PC-9 (cell line): ENCODE results near the gene CXCL1. TPM values are rescaled to one million over a fixed set of nuclear protein-coding genes. Genes with fewer than 3 reads are reported as not detected.

ENCODE experiments used
- BruUV-seq: library from RNA; stranded (reverse); fragments of 400-500 nt; replicated peaks from 2 replicates; lab custom pipeline; 2021; lab: Mats Ljungman, UMichigan
- CTCF ChIA-PET: fragments of 300-600 bp; sonication (Branson Sonifier 250); formaldehyde crosslinking; loops from one replicate; lab custom pipeline; 2022; ENCODE audit warnings: antibody characterized with exemption; lab: Charles Lee
- POLR2A ChIA-PET: fragments of 300-600 bp; sonication (Branson Sonifier 250); formaldehyde crosslinking; loops from one replicate; lab custom pipeline; 2022; ENCODE audit warnings: antibody characterized with exemption; ENCODE audit not compliant: unreplicated experiment; lab: Charles Lee
- DNase-seq, 2 experiments: peaks; one replicate each; pipeline versions ENCODE4 v3.0.0 to v3.0.0-alpha.2; 2015 to 2022; ENCODE audit warnings: mixed read lengths in 1 of 2
- H2AFZ ChIP-seq: fragments of 200-600 bp; sonication (generic); 2 replicates; pipeline ENCODE4 v1.8.1; 2017; ENCODE audit warnings: antibody characterized with exemption
- H3F3A ChIP-seq: fragments of 200-600 bp; sonication (generic); 2 replicates; pipeline ENCODE4 v1.8.1; 2017; ENCODE audit warnings: antibody characterized with exemption, mild to moderate bottlenecking, low read depth; ENCODE audit not compliant: insufficient read depth
- H3K27ac ChIP-seq: fragments of 200-600 bp; sonication (generic); 2 replicates; pipeline ENCODE4 v1.6.1; 2016; ENCODE audit warnings: mixed run types
- H3K27me3 ChIP-seq: fragments of 200-600 bp; sonication (generic); 2 replicates; pipeline ENCODE4 v1.6.1; 2016; ENCODE audit warnings: low read depth, mixed run types; ENCODE audit not compliant: insufficient read depth
- H3K36me3 ChIP-seq: fragments of 200-600 bp; sonication (generic); 2 replicates; pipeline ENCODE4 v1.6.1; 2016; ENCODE audit warnings: low read depth, mixed run types
- H3K4me1 ChIP-seq: fragments of 200-600 bp; sonication (generic); replicated peaks from 2 replicates; pipeline ENCODE4 v1.6.1; 2016; ENCODE audit warnings: mixed run types; ENCODE audit not compliant: insufficient read depth
- H3K4me2 ChIP-seq: fragments of 200-600 bp; sonication (generic); 2 replicates; pipeline ENCODE4 v1.6.1; 2017; ENCODE audit warnings: mixed run types
- H3K4me3 ChIP-seq: fragments of 200-600 bp; sonication (generic); 2 replicates; pipeline ENCODE4 v1.6.1; 2016; ENCODE audit warnings: mixed run types
- H3K79me2 ChIP-seq: fragments of 200-600 bp; sonication (generic); 2 replicates; pipeline ENCODE4 v1.6.1; 2017; ENCODE audit warnings: low read depth, mixed run types
- H3K9me2 ChIP-seq: fragments of 200-600 bp; sonication (generic); 2 replicates; pipeline ENCODE4 v1.8.1; 2017; ENCODE audit warnings: mild to moderate bottlenecking; ENCODE audit not compliant: insufficient read depth
- H3K9me3 ChIP-seq: fragments of 200-600 bp; sonication (generic); 2 replicates; pipeline ENCODE4 v1.8.1; 2016; ENCODE audit warnings: low read depth; ENCODE audit not compliant: insufficient read depth
- H4K20me1 ChIP-seq: fragments of 200-600 bp; sonication (generic); 2 replicates; pipeline ENCODE4 v1.8.1; 2017; ENCODE audit not compliant: insufficient read depth
- EZH2 ChIP-seq: fragments of 200-600 bp; sonication (generic); IDR thresholded peaks from 2 replicates; pipeline ENCODE4 v1.8.0; 2017; ENCODE audit warnings: antibody characterized with exemption, low read depth
- intact Hi-C: fragments of 100-400 bp; cut with micrococcal nuclease; formaldehyde crosslinking; loops from one replicate; pipeline ENCODE4 v1.10.0; 2022; ENCODE audit not compliant: unreplicated experiment
- total RNA-seq: library from RNA; stranded (reverse); gene quantifications from 2 replicates; pipeline ENCODE4 v1.2.3, GENCODE V29; 2021
- TF ChIP-seq, protein P1 (sequence below): fragments of 200-600 bp; sonication (generic); conservative IDR thresholded peaks from 2 replicates; pipeline ENCODE4 v1.6.1; 2017; ENCODE audit warnings: mixed run types, antibody characterized with exemption, mild to moderate bottlenecking, moderate library complexity

CXCL1 gene
- total RNA-seq, 1 experiment from 2014 or later = 0.33 TPM

DNA sequence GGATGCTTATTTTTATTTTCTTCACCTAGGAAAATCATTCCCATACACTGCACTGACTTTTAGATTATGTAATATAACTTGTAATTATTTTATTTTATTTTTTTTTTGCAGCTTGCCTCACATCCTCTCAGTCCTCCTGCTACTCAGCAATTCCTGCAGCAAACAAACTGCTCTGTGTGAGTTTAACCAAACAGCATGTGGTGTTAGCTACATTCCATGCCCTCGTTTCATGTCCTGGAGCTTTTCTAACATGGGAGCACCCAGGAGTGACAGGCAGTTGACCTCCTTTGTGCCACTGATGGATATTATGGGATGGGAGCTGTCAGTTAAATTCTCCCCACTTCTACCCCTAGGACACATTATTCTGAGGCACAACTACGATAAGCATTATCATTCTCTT, 24.8 kb downstream of the CXCL1 start:
- BruUV-seq = no TSS peak
- Histone ChIP-seq H3K9me3 (no peaks in the 10 kb centered on the region), H2AFZ (no peak overlapping the region), H3K36me3 (no peaks in the 10 kb centered on the region), H3F3A (no peaks in the 10 kb centered on the region), H3K27me3 (no peaks in the 10 kb centered on the region), H3K27ac (no peak overlapping the region), H3K4me2 (no peak overlapping the region), H3K4me1 (no peaks in the 10 kb centered on the region), H3K9me2 (no peaks in the 10 kb centered on the region), H4K20me1 (no peaks in the 10 kb centered on the region), H3K79me2 (no peaks in the 10 kb centered on the region), H3K4me3 (no peak overlapping the region)
- no peak for TF ChIP-seq EZH2
- TF ChIP-seq, protein P1, sequence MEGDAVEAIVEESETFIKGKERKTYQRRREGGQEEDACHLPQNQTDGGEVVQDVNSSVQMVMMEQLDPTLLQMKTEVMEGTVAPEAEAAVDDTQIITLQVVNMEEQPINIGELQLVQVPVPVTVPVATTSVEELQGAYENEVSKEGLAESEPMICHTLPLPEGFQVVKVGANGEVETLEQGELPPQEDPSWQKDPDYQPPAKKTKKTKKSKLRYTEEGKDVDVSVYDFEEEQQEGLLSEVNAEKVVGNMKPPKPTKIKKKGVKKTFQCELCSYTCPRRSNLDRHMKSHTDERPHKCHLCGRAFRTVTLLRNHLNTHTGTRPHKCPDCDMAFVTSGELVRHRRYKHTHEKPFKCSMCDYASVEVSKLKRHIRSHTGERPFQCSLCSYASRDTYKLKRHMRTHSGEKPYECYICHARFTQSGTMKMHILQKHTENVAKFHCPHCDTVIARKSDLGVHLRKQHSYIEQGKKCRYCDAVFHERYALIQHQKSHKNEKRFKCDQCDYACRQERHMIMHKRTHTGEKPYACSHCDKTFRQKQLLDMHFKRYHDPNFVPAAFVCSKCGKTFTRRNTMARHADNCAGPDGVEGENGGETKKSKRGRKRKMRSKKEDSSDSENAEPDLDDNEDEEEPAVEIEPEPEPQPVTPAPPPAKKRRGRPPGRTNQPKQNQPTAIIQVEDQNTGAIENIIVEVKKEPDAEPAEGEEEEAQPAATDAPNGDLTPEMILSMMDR = no peak
- ChIA-PET CTCF (no interaction called here), POLR2A (no interaction called here)
- no peak for DNase-seq
- intact Hi-C loops = no loop called here

DNA sequence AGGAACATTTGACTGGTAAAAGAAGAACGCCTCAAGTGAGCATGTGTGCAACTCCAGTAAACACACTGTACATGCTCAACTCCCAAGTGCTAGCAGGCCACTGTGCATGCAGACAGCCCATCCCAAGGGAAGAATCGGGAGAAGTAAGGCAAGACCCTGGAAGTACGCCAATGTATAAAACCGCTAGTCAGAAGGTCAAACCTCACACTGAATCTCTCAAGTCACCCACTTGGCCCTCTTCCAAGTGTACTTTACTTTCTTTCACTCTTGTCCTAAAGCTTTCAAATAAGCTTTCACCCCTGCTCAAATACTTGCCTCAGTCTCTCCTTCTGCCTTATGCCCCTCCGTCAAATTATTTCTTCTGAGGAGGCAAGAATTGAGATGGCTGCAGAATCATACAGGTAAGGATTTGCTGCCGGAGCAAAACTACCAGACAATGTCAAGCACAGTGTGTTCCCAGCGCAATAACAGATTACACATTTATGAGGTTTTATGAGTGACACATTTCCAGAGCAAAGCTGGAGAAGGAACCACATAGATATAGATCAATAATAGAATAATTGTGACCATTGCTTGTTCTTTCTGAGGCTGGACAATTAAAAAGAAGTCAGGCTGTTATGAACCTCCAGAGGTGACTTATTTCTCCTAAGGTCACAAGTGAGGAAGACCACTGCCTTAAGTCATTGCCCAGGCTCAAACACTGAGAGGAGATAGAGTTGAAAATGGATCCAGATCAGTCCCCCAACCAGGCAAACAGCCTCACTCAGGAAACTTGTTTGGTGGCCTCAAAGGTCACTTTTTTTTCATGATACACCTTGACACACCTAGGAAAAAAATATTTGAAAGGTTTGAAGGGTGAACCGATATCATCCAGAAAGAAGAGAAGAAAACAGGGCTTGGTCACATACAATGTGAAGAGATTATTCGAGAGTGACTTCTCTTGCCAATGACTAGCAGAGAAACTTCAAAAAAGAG, 26.3 kb downstream of the CXCL1 start:
- no peak overlapping the region for H3K4me3 ChIP-seq
- no peaks in the 10 kb centered on the region for H3K27me3 ChIP-seq
- no peak overlapping the region for H2AFZ ChIP-seq
- BruUV-seq = no TSS peak
- H3K9me3 ChIP-seq = no peaks in the 10 kb centered on the region
- intact Hi-C loops = no loop called here
- no peak overlapping the region for H3K27ac ChIP-seq
- H3K36me3 ChIP-seq = no peaks in the 10 kb centered on the region
- no peaks in the 10 kb centered on the region for H3K79me2 ChIP-seq
- no peaks in the 10 kb centered on the region for H3K9me2 ChIP-seq
- POLR2A ChIA-PET = no interaction called here
- TF ChIP-seq EZH2 = no peak
- TF ChIP-seq, protein P1 = no peak
- DNase-seq = no peak
- no peaks in the 10 kb centered on the region for H3K4me1 ChIP-seq
- H3K4me2 ChIP-seq = no peak overlapping the region
- CTCF ChIA-PET = no interaction called here
- H3F3A ChIP-seq = no peaks in the 10 kb centered on the region
- H4K20me1 ChIP-seq = no peaks in the 10 kb centered on the region

DNA sequence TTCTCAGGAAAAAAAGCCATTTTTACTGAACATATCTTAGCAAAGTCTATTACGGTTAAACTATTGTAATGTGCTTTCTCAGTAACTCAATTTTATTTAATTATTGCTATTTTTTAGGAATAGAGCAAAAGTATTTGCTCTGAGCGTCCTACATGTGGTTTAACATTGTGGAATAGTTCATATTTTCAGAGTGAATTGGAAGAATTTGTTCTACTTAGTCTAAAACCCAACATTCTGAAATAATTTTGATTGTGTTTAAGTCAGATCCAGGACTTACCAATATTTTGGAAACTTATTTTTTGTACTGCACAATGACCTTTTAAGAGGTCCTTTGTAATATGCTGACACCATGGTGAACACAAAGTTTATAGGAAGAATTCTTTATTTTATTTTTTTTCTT, 27.2 kb downstream of the CXCL1 start:
- H3K9me3 ChIP-seq = no peaks in the 10 kb centered on the region
- DNase-seq = no peak
- H3K9me2 ChIP-seq = no peaks in the 10 kb centered on the region
- no peaks in the 10 kb centered on the region for H4K20me1 ChIP-seq
- no peaks in the 10 kb centered on the region for H3K79me2 ChIP-seq
- H3F3A ChIP-seq = no peaks in the 10 kb centered on the region
- no peak for TF ChIP-seq EZH2
- TF ChIP-seq, protein P1 = no peak
- H3K27ac ChIP-seq = no peak overlapping the region
- H2AFZ ChIP-seq = no peak overlapping the region
- BruUV-seq = no TSS peak
- no peaks in the 10 kb centered on the region for H3K36me3 ChIP-seq
- H3K27me3 ChIP-seq = no peaks in the 10 kb centered on the region
- intact Hi-C loops = no loop called here
- H3K4me2 ChIP-seq = no peak overlapping the region
- CTCF ChIA-PET = no interaction called here
- H3K4me3 ChIP-seq = no peak overlapping the region
- no peaks in the 10 kb centered on the region for H3K4me1 ChIP-seq
- POLR2A ChIA-PET = no interaction called here
